A673 (cell line): Measurements from ENCODE around the gene ZNF827. TPM values are rescaled to one million over a fixed set of nuclear protein-coding genes. Genes with fewer than 3 reads are reported as not detected.
A peak's percentile ranks its signal among the peaks of the same experiment; 100 is the strongest.

ENCODE experiments used
- BruUV-seq: library from RNA; stranded (reverse); fragments of 400-500 nt; replicated peaks from 2 replicates; lab custom pipeline; 2021; lab: Mats Ljungman, UMichigan
- CTCF ChIA-PET: fragments of 300-600 bp; sonication (Branson Sonifier 250); formaldehyde crosslinking; loops from one replicate; lab custom pipeline; 2022; ENCODE audit warnings: antibody characterized with exemption; lab: Charles Lee
- POLR2A ChIA-PET: fragments of 300-600 bp; sonication (Branson Sonifier 250); formaldehyde crosslinking; loops from one replicate; lab custom pipeline; 2022; ENCODE audit warnings: antibody characterized with exemption; ENCODE audit not compliant: low non-redundant PET; lab: Charles Lee
- DNase-seq: peaks from one replicate; pipeline ENCODE4 v3.0.0-alpha.2; 2015; ENCODE audit warnings: low spot score
- H3K27ac ChIP-seq: fragments of 200-600 bp; sonication (generic); 2 replicates; pipeline ENCODE4 v1.5.1; 2016; ENCODE audit warnings: mixed run types, low read depth, mild to moderate bottlenecking, mixed read lengths, antibody characterized with exemption, low read length; ENCODE audit not compliant: poor library complexity, severe bottlenecking
- H3K27me3 ChIP-seq: fragments of 200-600 bp; sonication (generic); replicated peaks from 2 replicates; pipeline ENCODE4 v1.6.1; 2017; ENCODE audit warnings: mixed run types, low read depth, mild to moderate bottlenecking, mixed read lengths, antibody characterized with exemption, low read length; ENCODE audit not compliant: insufficient read depth, poor library complexity
- H3K36me3 ChIP-seq: fragments of 200-600 bp; sonication (generic); 2 replicates; pipeline ENCODE4 v1.6.1; 2016; ENCODE audit warnings: mixed run types, mild to moderate bottlenecking, mixed read lengths, antibody characterized with exemption, low read length; ENCODE audit not compliant: insufficient read depth, poor library complexity, severe bottlenecking
- H3K4me1 ChIP-seq: fragments of 200-600 bp; sonication (generic); 2 replicates; pipeline ENCODE4 v1.6.1; 2017; ENCODE audit warnings: mixed run types, mild to moderate bottlenecking, mixed read lengths, antibody characterized with exemption, low read length; ENCODE audit not compliant: insufficient read depth, poor library complexity, severe bottlenecking
- H3K4me3 ChIP-seq: fragments of 200-600 bp; sonication (generic); 2 replicates; pipeline ENCODE4 v1.5.1; 2016; ENCODE audit warnings: low read depth, mixed run types, mild to moderate bottlenecking, mixed read lengths, low read length; ENCODE audit not compliant: poor library complexity, severe bottlenecking
- H3K9me3 ChIP-seq: fragments of 200-600 bp; sonication (generic); 2 replicates; pipeline ENCODE4 v1.6.1; 2016; ENCODE audit warnings: mixed run types, low read depth, mild to moderate bottlenecking, mixed read lengths, antibody characterized with exemption, low read length; ENCODE audit not compliant: poor library complexity, severe bottlenecking
- EZH2 ChIP-seq: fragments of 200-600 bp; sonication (generic); IDR thresholded peaks from 2 replicates; pipeline ENCODE4 v1.6.1; 2017; ENCODE audit warnings: borderline replicate concordance, low read depth, mild to moderate bottlenecking, mixed read lengths, antibody characterized with exemption, low read length; ENCODE audit not compliant: poor library complexity, severe bottlenecking
- intact Hi-C: fragments of 100-400 bp; cut with micrococcal nuclease; formaldehyde crosslinking; loops from one replicate; pipeline ENCODE4 v1.10.0; 2022; ENCODE audit not compliant: unreplicated experiment
- total RNA-seq: library from RNA; stranded (reverse); gene quantifications from 2 replicates; pipeline ENCODE4 v1.2.3, GENCODE V29; 2021
- TF ChIP-seq, protein P1 (sequence below): fragments of 300-800, 200-600 bp; sonication (generic); conservative IDR thresholded peaks from 2 replicates; pipeline ENCODE4 v1.5.1; 2017; ENCODE audit warnings: low read depth, mild to moderate bottlenecking, antibody characterized with exemption, low read length, moderate library complexity, mixed read lengths

Gene ZNF827
- total RNA-seq, 1 experiment from 2014 or later, result 20.0 TPM

DNA sequence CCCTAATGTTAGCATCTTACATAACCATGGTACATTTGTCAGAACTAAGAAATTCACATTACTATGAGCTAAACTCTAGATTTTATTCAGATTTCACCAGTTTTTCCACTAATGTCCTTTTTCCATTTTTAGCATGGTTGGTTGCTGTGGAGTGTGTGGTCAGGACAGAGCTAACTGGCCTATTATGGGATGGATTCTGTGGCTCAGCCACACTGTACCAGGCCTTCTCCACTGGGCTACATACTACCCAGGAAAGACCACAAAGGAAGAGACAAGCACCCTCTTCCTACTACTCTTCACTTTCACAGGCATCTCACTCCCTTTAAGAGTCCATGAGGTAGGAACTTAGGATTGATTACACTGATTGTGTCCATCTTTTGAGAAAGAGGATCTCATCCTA, 67.4 kb downstream of the ZNF827 start:
- Histone ChIP-seq H3K27me3 (no peaks in the 10 kb centered on the region), H3K9me3 (no peaks in the 10 kb centered on the region), H3K27ac (peak overlapping the region; percentile 79), H3K4me1 (peaks cover 49% of the 10 kb centered on the region), H3K4me3 (no peak overlapping the region), H3K36me3 (no peaks in the 10 kb centered on the region)
- DNase-seq, result no peak
- no peak for TF ChIP-seq EZH2
- TF ChIP-seq, protein P1, sequence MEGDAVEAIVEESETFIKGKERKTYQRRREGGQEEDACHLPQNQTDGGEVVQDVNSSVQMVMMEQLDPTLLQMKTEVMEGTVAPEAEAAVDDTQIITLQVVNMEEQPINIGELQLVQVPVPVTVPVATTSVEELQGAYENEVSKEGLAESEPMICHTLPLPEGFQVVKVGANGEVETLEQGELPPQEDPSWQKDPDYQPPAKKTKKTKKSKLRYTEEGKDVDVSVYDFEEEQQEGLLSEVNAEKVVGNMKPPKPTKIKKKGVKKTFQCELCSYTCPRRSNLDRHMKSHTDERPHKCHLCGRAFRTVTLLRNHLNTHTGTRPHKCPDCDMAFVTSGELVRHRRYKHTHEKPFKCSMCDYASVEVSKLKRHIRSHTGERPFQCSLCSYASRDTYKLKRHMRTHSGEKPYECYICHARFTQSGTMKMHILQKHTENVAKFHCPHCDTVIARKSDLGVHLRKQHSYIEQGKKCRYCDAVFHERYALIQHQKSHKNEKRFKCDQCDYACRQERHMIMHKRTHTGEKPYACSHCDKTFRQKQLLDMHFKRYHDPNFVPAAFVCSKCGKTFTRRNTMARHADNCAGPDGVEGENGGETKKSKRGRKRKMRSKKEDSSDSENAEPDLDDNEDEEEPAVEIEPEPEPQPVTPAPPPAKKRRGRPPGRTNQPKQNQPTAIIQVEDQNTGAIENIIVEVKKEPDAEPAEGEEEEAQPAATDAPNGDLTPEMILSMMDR, result no peak
- ChIA-PET POLR2A (no interaction called here), CTCF (no interaction called here)
- no TSS peak for BruUV-seq
- intact Hi-C loops, result loop anchor here (5.0 kb wide), 1 partner anchor 66 kb away; the partner anchor contains the start of gene ZNF827

DNA sequence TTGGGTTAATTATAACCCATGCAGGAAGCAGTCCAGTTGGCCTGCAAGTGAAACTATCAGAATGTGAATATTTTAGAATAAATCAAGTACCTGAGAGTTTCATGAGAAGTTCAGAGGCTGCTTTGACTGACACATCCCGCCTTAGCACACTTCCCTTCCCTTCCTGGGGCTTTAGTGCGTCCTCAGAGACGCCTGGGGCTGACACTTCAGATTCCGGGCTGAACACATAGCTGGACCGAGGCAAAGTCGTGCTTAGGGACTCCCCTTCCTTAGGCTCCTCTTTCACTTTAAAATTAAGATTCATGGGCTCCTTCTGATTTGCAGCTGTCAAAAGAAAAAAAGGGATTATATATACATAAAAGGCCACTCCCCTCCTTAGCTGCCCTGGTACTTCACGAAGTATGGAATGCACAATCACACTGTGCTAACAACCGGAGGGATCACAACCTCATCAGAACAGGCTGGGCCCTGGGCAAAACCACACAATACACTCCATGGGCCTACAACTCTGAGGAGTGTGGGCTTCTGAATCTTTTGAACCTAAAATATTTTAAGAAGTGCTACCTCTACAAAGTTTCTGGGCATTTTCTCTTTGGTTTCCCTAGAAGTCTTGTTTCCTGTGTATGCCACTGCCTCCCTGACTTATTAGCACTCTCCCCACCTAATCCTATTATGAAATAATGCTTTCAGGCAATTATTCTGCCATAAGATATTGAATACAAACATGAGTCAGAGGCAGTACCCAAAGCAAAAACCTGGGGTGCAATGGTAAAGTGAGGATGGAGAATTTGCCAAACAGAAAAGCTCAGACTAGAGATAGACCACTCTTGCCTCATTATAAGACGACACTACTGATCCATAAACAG, 68.2 kb downstream of the ZNF827 start:
- DNase-seq, result peak; percentile 92
- intact Hi-C loops, result loop anchor here (5.0 kb wide), 1 partner anchor 67 kb away; the partner anchor contains the start of gene ZNF827
- H3K4me3 ChIP-seq, result peak overlapping the region; percentile 36
- no peaks in the 10 kb centered on the region for H3K36me3 ChIP-seq
- H3K4me1 ChIP-seq, result peaks cover 57% of the 10 kb centered on the region
- TF ChIP-seq EZH2, result no peak
- TF ChIP-seq, protein P1, result no peak
- H3K27me3 ChIP-seq, result no peaks in the 10 kb centered on the region
- H3K9me3 ChIP-seq, result no peaks in the 10 kb centered on the region
- no TSS peak for BruUV-seq
- ChIA-PET POLR2A (no interaction called here), CTCF (no interaction called here)
- H3K27ac ChIP-seq, result peak overlapping the region; percentile 79

GRCh38 chr4:145868637-145869409, 69.8 kb downstream of the ZNF827 start:
- H3K9me3 ChIP-seq, result no peaks in the 10 kb centered on the region
- TF ChIP-seq, protein P1, result peak; percentile 37
- TF ChIP-seq EZH2, result no peak
- H3K4me1 ChIP-seq, result peaks cover 65% of the 10 kb centered on the region
- H3K36me3 ChIP-seq, result no peaks in the 10 kb centered on the region
- BruUV-seq, result no TSS peak
- no peaks in the 10 kb centered on the region for H3K27me3 ChIP-seq
- DNase-seq, result peak; percentile 34
- intact Hi-C loops, result no loop called here
- CTCF ChIA-PET, result no interaction called here
- POLR2A ChIA-PET, result no interaction called here
- H3K27ac ChIP-seq, result peak overlapping the region; percentile 21
- H3K4me3 ChIP-seq, result peak overlapping the region; percentile 36
